ENCODE results near the gene COL6A2.

COL6A2 gene

DNA sequence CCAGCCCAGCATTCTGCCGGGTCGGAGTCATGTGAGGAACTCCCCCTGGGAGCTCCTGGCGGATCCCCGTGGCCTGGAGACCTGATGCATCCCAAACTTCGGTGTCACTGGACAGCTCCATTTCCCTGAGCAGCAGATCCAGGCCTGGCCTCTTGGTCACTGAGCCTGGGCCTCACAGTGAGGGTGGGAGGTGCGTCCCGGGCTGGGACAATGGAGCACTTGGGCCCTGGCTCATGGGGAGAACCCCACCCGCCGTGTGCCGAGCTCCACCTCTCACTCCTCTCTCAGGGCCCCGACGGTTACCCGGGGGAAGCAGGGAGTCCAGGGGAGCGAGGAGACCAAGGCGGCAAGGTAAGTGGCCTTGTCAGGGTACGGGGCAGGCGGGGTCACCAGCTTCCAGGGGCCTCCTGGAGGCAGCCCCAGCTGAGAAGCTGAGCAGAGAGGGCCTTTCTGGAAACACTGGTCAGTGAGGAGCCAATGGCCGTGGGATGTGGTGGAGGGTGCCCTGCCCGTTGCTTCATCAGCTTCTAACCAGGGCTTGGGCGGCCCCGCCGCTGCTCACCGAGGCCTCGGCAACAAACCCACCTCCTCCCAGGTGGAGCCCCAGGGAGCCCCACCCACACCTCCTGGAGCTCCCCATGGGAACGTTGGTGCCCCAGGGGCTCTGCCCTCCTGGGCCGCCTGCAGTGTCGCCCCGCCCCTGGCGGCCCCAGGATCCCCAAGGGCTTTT, 19.8 kb downstream of the COL6A2 start:
- H3K9ac ChIP-seq: no peak overlapping the region
- H3K27me3 ChIP-seq: no peaks in the 10 kb centered on the region
- peaks cover 11% of the 10 kb centered on the region for H3K9me3 ChIP-seq
- no peak overlapping the region for H3K27ac ChIP-seq
- H3K4me2 ChIP-seq: peak overlapping the region; percentile 69
- H3K36me3 ChIP-seq: peaks cover 41% of the 10 kb centered on the region
- peaks cover 25% of the 10 kb centered on the region for H4K20me1 ChIP-seq
- no peak for TF ChIP-seq Cebpa-rat (IDR thresholded peaks at IDR 0.05)
- H3K4me1 ChIP-seq: peaks cover 55% of the 10 kb centered on the region
- H3K4me3 ChIP-seq: no peak overlapping the region

DNA sequence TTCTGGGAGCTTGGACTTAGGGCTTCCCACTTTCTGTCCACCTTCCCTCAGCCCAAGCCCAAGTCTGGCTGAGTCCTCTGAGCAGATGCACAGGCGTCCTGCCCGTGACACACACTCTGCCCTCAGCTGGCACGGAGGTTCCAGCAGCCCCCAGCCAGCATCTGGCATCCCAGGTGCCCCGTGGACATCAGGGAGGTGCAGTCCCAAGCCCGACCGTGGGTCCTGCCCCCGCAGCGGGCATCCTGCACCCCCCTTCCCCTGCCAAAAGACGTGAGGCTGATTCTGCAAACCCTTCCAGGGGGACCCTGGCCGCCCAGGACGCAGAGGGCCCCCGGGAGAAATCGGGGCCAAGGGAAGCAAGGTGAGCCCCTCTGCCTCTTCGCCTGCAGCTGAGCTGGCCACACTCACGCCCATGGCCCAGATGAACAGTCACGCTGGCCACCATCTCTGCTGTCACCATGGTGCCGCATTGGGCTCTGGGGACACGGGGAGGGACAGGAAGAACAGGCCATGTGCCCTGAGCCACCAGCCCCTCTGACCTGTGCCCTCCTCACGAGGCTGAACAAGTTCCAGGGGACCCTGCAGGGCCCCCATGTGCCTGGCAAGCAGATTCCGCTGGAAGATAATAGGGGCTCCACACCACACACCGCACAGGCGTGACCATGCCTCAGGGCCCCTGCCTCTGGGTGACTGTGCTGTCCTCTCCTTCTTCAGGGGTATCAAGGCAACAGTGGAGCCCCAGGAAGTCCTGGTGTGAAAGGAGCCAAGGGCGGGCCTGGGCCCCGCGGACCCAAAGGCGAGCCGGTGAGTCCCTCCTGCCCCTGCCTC, 20.6 kb downstream of the COL6A2 start:
- H3K27me3 ChIP-seq: no peaks in the 10 kb centered on the region
- no peak overlapping the region for H3K9ac ChIP-seq
- H3K36me3 ChIP-seq: peaks cover 34% of the 10 kb centered on the region
- H3K27ac ChIP-seq: no peak overlapping the region
- no peak overlapping the region for H3K4me3 ChIP-seq
- peak overlapping the region; percentile 69 for H3K4me2 ChIP-seq
- peaks cover 55% of the 10 kb centered on the region for H3K4me1 ChIP-seq
- peaks cover 11% of the 10 kb centered on the region for H3K9me3 ChIP-seq
- TF ChIP-seq Cebpa-rat (IDR thresholded peaks at IDR 0.05): no peak
- peaks cover 25% of the 10 kb centered on the region for H4K20me1 ChIP-seq

- Histone ChIP-seq H4K20me1 (peaks cover 25% of the 10 kb centered on the region), H3K9ac (no peak overlapping the region), H3K27ac (no peak overlapping the region), H3K4me1 (peaks cover 56% of the 10 kb centered on the region), H3K27me3 (no peaks in the 10 kb centered on the region), H3K4me2 (peak overlapping the region; percentile 75; the same call in 1 of the 2 replicates), H3K4me3 (no peak overlapping the region), H3K36me3 (peaks cover 28% of the 10 kb centered on the region), H3K9me3 (peaks cover 7% of the 10 kb centered on the region)
- no peak for TF ChIP-seq Cebpa-rat (IDR thresholded peaks at IDR 0.05)
Observed at GRCh38 chr21:46119144-46119636, 21.3 kb downstream of the COL6A2 start.

- no peak overlapping the region for H3K9ac ChIP-seq
- TF ChIP-seq Cebpa-rat (IDR thresholded peaks at IDR 0.05): no peak
Observed at GRCh38 chr21:46119637-46120271, 21.8 kb downstream of the COL6A2 start.

DNA sequence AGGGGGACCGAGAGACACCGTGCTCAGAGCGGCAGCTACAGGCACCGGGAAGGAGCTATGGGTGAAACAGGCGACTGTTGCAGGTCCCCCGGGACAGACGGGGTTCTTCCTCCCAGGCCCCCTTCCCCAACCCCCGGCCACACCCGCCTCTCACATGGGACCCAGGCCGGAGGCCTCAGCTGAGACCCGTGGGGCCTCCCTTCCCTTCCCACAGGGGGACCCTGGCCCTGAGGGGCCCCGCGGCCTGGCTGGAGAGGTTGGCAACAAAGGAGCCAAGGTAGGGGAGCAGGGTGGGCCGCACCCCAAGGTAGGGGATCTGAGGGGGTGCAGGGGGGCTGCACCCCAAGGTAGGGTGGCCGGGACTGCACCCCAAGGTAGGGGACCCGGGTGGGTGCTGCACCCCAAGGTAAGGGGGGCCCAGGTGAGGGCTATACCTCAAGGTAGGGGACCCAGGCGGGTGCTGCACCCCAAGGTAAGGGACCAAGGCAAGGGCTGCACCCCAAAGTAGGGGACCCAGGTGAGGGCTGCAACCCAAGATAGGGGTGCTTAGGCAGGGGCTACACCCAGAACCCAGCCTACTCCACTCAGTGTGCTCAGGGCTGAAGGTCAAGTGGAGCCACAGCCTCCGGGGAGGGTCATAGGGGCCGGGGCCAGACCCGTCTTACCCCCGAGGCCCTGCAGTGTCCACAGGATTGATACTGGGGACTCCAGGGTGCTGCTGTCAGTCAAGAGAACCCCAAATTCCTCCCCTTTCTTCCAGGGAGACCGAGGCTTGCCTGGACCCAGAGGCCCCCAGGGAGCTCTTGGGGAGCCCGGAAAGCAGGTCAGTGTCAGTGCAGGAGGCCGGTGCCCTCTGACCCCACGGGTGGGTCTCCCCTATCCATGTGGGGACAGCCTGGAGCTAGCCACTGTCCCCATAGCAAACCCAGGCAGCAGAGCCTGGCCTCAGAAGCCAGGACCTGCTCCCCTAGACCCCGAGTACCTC, 22.7 kb downstream of the COL6A2 start:
- Histone ChIP-seq H3K4me1 (peaks cover 67% of the 10 kb centered on the region), H3K36me3 (peaks cover 16% of the 10 kb centered on the region; the same call in 1 of the 2 replicates), H3K4me2 (peak overlapping the region; percentile 75), H3K27me3 (no peaks in the 10 kb centered on the region), H3K9ac (no peak overlapping the region), H3K9me3 (no peaks in the 10 kb centered on the region), H3K27ac (no peak overlapping the region), H3K4me3 (no peak overlapping the region), H4K20me1 (peaks cover 25% of the 10 kb centered on the region)
- TF ChIP-seq Cebpa-rat (IDR thresholded peaks at IDR 0.05): no peak

More at GRCh38 chr21:46119637-46120271, 21.8 kb downstream of the COL6A2 start:
- Histone ChIP-seq H3K27ac (no peak overlapping the region), H4K20me1 (peaks cover 25% of the 10 kb centered on the region), H3K4me1 (peaks cover 61% of the 10 kb centered on the region), H3K27me3 (no peaks in the 10 kb centered on the region), H3K36me3 (peaks cover 22% of the 10 kb centered on the region), H3K4me2 (peak overlapping the region; percentile 75), H3K9me3 (peaks cover 4% of the 10 kb centered on the region), H3K4me3 (no peak overlapping the region)

GRCh38 chr21:46121286-46122221, 23.6 kb downstream of the COL6A2 start:
- Histone ChIP-seq H3K27ac (no peak overlapping the region), H3K9ac (no peak overlapping the region), H3K36me3 (peaks cover 6% of the 10 kb centered on the region; the same call in 1 of the 2 replicates), H3K4me3 (no peak overlapping the region), H3K4me1 (peaks cover 67% of the 10 kb centered on the region), H3K4me2 (no peak overlapping the region), H4K20me1 (peaks cover 31% of the 10 kb centered on the region), H3K27me3 (no peaks in the 10 kb centered on the region), H3K9me3 (no peaks in the 10 kb centered on the region)
- no peak for TF ChIP-seq Cebpa-rat (IDR thresholded peaks at IDR 0.05)

GRCh38 chr21:46122237-46122671, 24.3 kb downstream of the COL6A2 start:
- Histone ChIP-seq H3K4me3 (no peak overlapping the region), H3K27ac (no peak overlapping the region), H3K4me2 (no peak overlapping the region), H3K27me3 (no peaks in the 10 kb centered on the region), H3K9me3 (no peaks in the 10 kb centered on the region), H4K20me1 (peaks cover 35% of the 10 kb centered on the region), H3K4me1 (peaks cover 67% of the 10 kb centered on the region), H3K9ac (no peak overlapping the region), H3K36me3 (peaks cover 6% of the 10 kb centered on the region; the same call in 1 of the 2 replicates)
- TF ChIP-seq Cebpa-rat (IDR thresholded peaks at IDR 0.05): no peak

All from BLaER1 (cell line).